ENCODE data around the gene LRRC3B. TPM values are rescaled to one million over a fixed set of nuclear protein-coding genes. Genes with fewer than 3 reads are reported as not detected.

Gene LRRC3B
- total and polyA plus RNA-seq, 2 donors (not counting 1 experiment from before 2014, with no cell fraction given), result not detected

DNA sequence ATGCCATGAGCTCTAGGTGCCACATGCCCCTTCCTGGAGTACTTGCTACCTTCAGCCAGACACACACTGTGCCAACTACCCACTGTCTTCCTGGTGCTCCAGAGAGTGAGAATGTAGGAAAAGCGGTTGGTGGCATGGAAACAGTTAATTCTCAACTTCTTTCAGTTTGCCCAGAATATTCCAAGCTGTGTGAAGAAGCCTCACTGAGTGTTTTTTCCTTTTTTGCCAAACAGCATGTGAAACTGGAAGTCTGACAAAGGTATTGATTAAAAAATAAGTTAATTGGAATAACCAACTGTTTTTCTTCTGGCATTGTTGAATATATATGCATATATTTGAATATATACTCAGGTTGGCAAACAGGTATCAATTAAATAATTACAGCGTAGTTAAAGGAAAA lies 52.8 kb downstream of the LRRC3B start:
- Mint-ChIP-seq H3K27ac (no peak overlapping the region), H3K4me1 (no peaks in the 10 kb centered on the region), H3K4me3 (no peak overlapping the region), H3K27me3 (no peaks in the 10 kb centered on the region), H3K9me3 (ENCODE audit: insufficient read depth) (peaks cover 2% of the 10 kb centered on the region)
- Histone ChIP-seq H3K79me2 (ENCODE audit: control insufficient read depth, insufficient read depth, low read length) (no peaks in the 10 kb centered on the region), H3K9ac (ENCODE audit: low read length) (no peak overlapping the region), H3K4me1 (ENCODE audit: control insufficient read depth in 2 of 2, insufficient read depth in 2 of 2, low read length in 2 of 2) (no peaks in the 10 kb centered on the region), H3K4me3 (ENCODE audit: control extremely low read depth in 1 of 5, extremely low read depth in 1 of 5, insufficient read depth in 1 of 5, low read depth in 2 of 5, low read length in 4 of 5) (no peak overlapping the region), H3K4me2 (replicated peaks; ENCODE audit: low read depth, low read length, poor library complexity, severe bottlenecking) (no peak overlapping the region), H3K9me3 (ENCODE audit: control extremely low read depth in 1 of 3, control insufficient read depth in 2 of 3, insufficient read depth in 1 of 3, low read length in 2 of 3) (peaks cover 0 to 8% (median 0%) of the 10 kb centered on the region in 3 donors), H2AFZ (ENCODE audit: insufficient read depth, low read depth, low read length, poor library complexity, severe bottlenecking) (no peak overlapping the region), H4K20me1 (ENCODE audit: control insufficient read depth, insufficient read depth, low read length, poor library complexity, severe bottlenecking) (no peaks in the 10 kb centered on the region), H3K36me3 (replicated peaks in 1 of 2; ENCODE audit: control extremely low read depth in 1 of 2, control insufficient read depth in 1 of 2, extremely low read depth in 1 of 2, insufficient read depth in 2 of 2, low read length in 1 of 2) (no peaks in the 10 kb centered on the region), H3K27me3 (replicated peaks in 1 of 4; ENCODE audit: control extremely low read depth in 1 of 4, control insufficient read depth in 3 of 4, insufficient read depth in 4 of 4, low read length in 3 of 4) (no peaks in the 10 kb centered on the region), H3K27ac (ENCODE audit: low read length in 2 of 2) (no peak overlapping the region)
- POLR2A ChIA-PET, result no interaction called here
- intact Hi-C loops (cut with micrococcal nuclease), result no loop called here
- DNase-seq (no peak), ATAC-seq (ENCODE audit: low read depth) (no peak)
- CTCF ChIA-PET, result no interaction called here
- TF ChIP-seq EZH2 (IDR thresholded peaks at IDR 0.05; ENCODE audit: borderline replicate concordance, insufficient read depth, low read depth, low read length, poor library complexity, severe bottlenecking), result no peak
- TF ChIP-seq, protein P1, sequence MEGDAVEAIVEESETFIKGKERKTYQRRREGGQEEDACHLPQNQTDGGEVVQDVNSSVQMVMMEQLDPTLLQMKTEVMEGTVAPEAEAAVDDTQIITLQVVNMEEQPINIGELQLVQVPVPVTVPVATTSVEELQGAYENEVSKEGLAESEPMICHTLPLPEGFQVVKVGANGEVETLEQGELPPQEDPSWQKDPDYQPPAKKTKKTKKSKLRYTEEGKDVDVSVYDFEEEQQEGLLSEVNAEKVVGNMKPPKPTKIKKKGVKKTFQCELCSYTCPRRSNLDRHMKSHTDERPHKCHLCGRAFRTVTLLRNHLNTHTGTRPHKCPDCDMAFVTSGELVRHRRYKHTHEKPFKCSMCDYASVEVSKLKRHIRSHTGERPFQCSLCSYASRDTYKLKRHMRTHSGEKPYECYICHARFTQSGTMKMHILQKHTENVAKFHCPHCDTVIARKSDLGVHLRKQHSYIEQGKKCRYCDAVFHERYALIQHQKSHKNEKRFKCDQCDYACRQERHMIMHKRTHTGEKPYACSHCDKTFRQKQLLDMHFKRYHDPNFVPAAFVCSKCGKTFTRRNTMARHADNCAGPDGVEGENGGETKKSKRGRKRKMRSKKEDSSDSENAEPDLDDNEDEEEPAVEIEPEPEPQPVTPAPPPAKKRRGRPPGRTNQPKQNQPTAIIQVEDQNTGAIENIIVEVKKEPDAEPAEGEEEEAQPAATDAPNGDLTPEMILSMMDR (IDR thresholded peaks at IDR 0.05), result no peak
- 80% methylated on average over 1 of the region's 2 CpGs for WGBS (ENCODE audit: insufficient coverage)

DNA sequence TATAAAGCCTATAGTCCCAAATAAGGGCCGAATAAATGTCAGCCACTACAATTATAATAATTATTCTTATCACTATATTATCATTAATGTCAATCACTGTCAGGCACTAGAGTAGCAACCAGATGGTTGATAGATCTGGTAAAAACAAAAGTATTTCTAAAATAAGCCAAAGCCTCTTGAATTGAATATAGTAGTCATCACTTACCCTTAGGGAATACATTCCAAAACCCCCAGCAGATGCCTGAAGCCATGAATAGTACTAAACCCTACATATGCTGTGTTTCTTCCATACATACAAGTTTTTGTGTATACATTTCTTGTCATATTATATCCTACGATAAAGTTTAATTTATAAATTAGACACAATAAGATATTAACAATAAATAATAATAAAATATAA lies 59.1 kb downstream of the LRRC3B start:
- TF ChIP-seq, protein P1 (IDR thresholded peaks at IDR 0.05), result no peak
- TF ChIP-seq EZH2 (IDR thresholded peaks at IDR 0.05; ENCODE audit: borderline replicate concordance, insufficient read depth, low read depth, low read length, poor library complexity, severe bottlenecking), result no peak
- ChIA-PET CTCF (no interaction called here), POLR2A (no interaction called here)
- Mint-ChIP-seq H3K4me3 (no peak overlapping the region), H3K27ac (no peak overlapping the region), H3K9me3 (ENCODE audit: insufficient read depth) (peaks cover 2% of the 10 kb centered on the region), H3K4me1 (no peaks in the 10 kb centered on the region), H3K27me3 (no peaks in the 10 kb centered on the region)
- H3K79me2 ChIP-seq (ENCODE audit: control insufficient read depth, insufficient read depth, low read length), result no peaks in the 10 kb centered on the region
- peaks cover 0 to 8% (median 0%) of the 10 kb centered on the region in 3 donors for H3K9me3 ChIP-seq (ENCODE audit: control extremely low read depth in 1 of 3, control insufficient read depth in 2 of 3, insufficient read depth in 1 of 3, low read length in 2 of 3)
- no peaks in the 10 kb centered on the region for H4K20me1 ChIP-seq (ENCODE audit: control insufficient read depth, insufficient read depth, low read length, poor library complexity, severe bottlenecking)
- H3K27me3 ChIP-seq (replicated peaks in 1 of 4; ENCODE audit: control extremely low read depth in 1 of 4, control insufficient read depth in 3 of 4, insufficient read depth in 4 of 4, low read length in 3 of 4), result no peaks in the 10 kb centered on the region
- H3K4me3 ChIP-seq (ENCODE audit: control extremely low read depth in 1 of 5, extremely low read depth in 1 of 5, insufficient read depth in 1 of 5, low read depth in 2 of 5, low read length in 4 of 5), result no peak overlapping the region
- no peak overlapping the region for H3K4me2 ChIP-seq (replicated peaks; ENCODE audit: low read depth, low read length, poor library complexity, severe bottlenecking)
- H3K4me1 ChIP-seq (ENCODE audit: control insufficient read depth in 2 of 2, insufficient read depth in 2 of 2, low read length in 2 of 2), result no peaks in the 10 kb centered on the region
- H3K9ac ChIP-seq (ENCODE audit: low read length), result no peak overlapping the region
- ATAC-seq (ENCODE audit: low read depth) (no peak), DNase-seq (no peak)
- no CpG with 5 or more reads among the region's 2 CpGs for WGBS (ENCODE audit: insufficient coverage)
- intact Hi-C loops (cut with micrococcal nuclease), result no loop called here
- no peaks in the 10 kb centered on the region for H3K36me3 ChIP-seq (replicated peaks in 1 of 2; ENCODE audit: control extremely low read depth in 1 of 2, control insufficient read depth in 1 of 2, extremely low read depth in 1 of 2, insufficient read depth in 2 of 2, low read length in 1 of 2)
- no peak overlapping the region for H2AFZ ChIP-seq (ENCODE audit: insufficient read depth, low read depth, low read length, poor library complexity, severe bottlenecking)
- H3K27ac ChIP-seq (ENCODE audit: low read length in 2 of 2), result no peak overlapping the region
